Stimulated activated CD8-positive, alpha-beta memory T cell treated with anti-CD3 and anti-CD28 coated beads, Interleukin-4, amount 100 ng/mL, for 24 hours (primary cell): ENCODE results near the gene FGGY.

Experiments
- DNase-seq: peaks from one replicate; pipeline ENCODE4 v3.0.0-alpha.2; 2020; ENCODE audit warnings: low read depth

The FGGY gene

GRCh38 chr1:59315529-59316463 lies 18.9 kb downstream of the FGGY start:
- DNase-seq: no peak

- DNase-seq: no peak
Measured at GRCh38 chr1:59316497-59317128, 19.7 kb downstream of the FGGY start.

GRCh38 chr1:59317343-59317742 lies 20.4 kb downstream of the FGGY start:
- DNase-seq: no peak

- DNase-seq: no peak
Measured at GRCh38 chr1:59317780-59318179, 20.9 kb downstream of the FGGY start.

- DNase-seq: no peak
Measured at GRCh38 chr1:59318271-59318860, 21.5 kb downstream of the FGGY start.

- DNase-seq: no peak
Measured at GRCh38 chr1:59322394-59322793, 25.5 kb downstream of the FGGY start.

GRCh38 chr1:59322814-59323213 lies 25.9 kb downstream of the FGGY start:
- DNase-seq: no peak

- DNase-seq: no peak
Measured at GRCh38 chr1:59323879-59324278, 27.0 kb downstream of the FGGY start.

GRCh38 chr1:59328353-59328752 lies 31.5 kb downstream of the FGGY start:
- DNase-seq: no peak

- no peak for DNase-seq
Measured at GRCh38 chr1:59329412-59330053, 32.6 kb downstream of the FGGY start.

GRCh38 chr1:59331686-59332620 lies 35.1 kb downstream of the FGGY start:
- DNase-seq: no peak

GRCh38 chr1:59332983-59333382 lies 36.1 kb downstream of the FGGY start:
- no peak for DNase-seq

GRCh38 chr1:59333626-59334277 lies 36.9 kb downstream of the FGGY start:
- DNase-seq: no peak

- DNase-seq: no peak
Measured at GRCh38 chr1:59340411-59341307, 43.8 kb downstream of the FGGY start.

GRCh38 chr1:59342801-59343575 lies 46.1 kb downstream of the FGGY start:
- DNase-seq: no peak

GRCh38 chr1:59343576-59343840 lies 46.6 kb downstream of the FGGY start:
- DNase-seq: no peak

- DNase-seq: no peak
Measured at GRCh38 chr1:59345221-59345620, 48.3 kb downstream of the FGGY start.

GRCh38 chr1:59346429-59346828 lies 49.5 kb downstream of the FGGY start:
- DNase-seq: no peak

- no peak for DNase-seq
Measured at GRCh38 chr1:59349101-59349500, 52.2 kb downstream of the FGGY start.
